OCI-M2 (cell line): ENCODE results near the gene LRMDA.
"Not testable (repeated sequence)": the region's sequence is repeated elsewhere in the genome, so short reads cannot be mapped to it uniquely, and the experiment has no call there.

Experiments used
- DNase-seq: peaks from one replicate; lab custom pipeline; 2025; ENCODE audit not compliant: unreplicated experiment; lab: John Stamatoyannopoulos, UW

LRMDA gene

GRCh38 chr10:76127984-76128589, 696.7 kb downstream of the LRMDA start:
- no peak for DNase-seq

- no peak for DNase-seq
Measured at GRCh38 chr10:76129213-76129612, 697.8 kb downstream of the LRMDA start.

GRCh38 chr10:76130892-76131291, 699.5 kb downstream of the LRMDA start:
- no peak for DNase-seq

DNA sequence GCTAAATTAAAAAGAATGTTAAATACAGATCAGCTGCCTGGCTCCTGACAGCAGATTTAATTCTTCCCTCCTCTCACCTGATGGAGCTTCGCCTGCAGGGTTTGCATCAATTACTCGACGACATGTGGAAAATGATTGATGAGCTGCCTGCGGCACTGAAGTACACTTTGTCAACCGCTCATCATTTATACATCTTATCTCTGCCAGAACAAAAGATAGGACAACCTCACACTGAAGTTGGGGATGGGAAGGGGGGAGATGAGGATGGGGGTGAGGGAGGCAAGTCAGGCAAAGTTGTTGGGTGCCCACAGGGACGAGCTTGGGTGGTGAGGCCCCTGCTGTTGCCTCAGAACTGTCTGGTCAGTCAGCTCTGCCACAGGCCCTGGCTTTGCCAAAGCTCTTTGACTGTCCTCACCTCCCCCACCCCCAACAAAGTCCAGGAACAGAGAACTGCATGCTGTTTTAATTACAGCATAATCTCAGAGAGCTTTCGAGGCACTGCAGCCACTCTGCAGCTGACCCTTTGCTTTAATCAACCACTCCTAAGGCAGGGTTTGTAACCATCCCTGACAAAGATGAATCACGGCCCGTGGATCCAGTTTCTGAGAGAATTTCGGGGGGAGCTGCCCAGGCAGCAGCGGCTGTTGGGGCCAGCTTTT, 702.3 kb downstream of the LRMDA start:
- DNase-seq: no peak

GRCh38 chr10:76136961-76137360, 705.5 kb downstream of the LRMDA start:
- no peak for DNase-seq

DNA sequence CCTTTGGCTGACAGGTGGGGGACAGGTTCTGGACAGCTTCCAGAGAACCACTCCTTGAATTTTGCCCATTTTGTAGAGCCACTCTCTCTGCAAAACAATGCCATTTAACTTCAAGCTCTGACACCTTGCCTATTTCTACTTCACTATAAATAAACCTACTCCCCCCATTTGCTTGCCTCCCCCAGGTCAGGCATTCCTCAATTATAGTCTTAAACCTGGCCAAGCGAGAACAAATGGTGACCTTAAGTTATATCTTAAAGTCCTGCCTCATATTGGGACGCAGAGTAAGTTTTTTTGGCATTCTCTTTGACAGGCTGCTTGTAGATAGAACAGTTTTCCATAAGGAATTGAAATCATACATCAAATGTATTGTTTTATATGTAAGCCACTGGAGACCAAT, 706.9 kb downstream of the LRMDA start:
- no peak for DNase-seq

DNA sequence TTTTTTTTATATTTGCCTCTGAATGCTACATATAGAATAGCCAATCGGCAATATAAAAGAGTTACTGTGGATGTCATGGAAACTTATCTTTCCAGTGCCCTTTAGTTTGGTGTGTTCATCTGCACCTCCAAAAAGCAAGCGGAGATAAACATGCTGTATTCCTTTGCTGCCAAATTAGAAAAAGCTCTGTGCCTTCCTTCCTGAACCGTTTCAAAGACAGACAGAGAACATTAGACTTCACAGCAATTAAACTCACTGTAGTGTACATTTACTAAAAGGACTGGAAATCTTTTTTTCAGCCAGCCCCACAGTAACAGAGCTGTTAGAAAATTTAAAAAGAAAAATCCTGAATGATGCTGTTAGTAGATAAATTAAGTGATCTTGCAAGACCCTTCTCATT, 707.5 kb downstream of the LRMDA start:
- no peak for DNase-seq

GRCh38 chr10:76139431-76139830, 708.0 kb downstream of the LRMDA start:
- no peak for DNase-seq

GRCh38 chr10:76141376-76141775, 710.0 kb downstream of the LRMDA start:
- DNase-seq: no peak

DNA sequence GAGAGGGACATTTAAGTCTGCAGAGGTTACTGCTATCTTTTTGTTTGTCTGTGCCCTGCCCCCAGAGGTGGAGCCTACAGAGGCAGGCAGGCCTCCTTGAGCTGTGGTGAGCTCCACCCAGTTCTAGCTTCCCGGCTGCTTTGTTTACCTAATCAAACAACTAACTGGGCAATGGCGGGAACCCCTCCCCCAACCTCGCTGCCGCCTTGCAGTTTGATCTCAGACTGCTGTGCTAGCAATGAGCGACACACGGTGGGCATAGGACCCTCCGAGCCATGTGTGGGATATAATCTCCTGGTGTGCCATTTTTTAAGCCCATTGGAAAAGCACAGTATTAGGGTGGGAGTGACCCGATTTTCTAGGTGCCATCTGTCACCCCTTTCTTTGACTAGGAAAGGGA, 716.8 kb downstream of the LRMDA start:
- not testable (repeated sequence) for DNase-seq

GRCh38 chr10:76149182-76149581, 717.8 kb downstream of the LRMDA start:
- DNase-seq: no peak

DNA sequence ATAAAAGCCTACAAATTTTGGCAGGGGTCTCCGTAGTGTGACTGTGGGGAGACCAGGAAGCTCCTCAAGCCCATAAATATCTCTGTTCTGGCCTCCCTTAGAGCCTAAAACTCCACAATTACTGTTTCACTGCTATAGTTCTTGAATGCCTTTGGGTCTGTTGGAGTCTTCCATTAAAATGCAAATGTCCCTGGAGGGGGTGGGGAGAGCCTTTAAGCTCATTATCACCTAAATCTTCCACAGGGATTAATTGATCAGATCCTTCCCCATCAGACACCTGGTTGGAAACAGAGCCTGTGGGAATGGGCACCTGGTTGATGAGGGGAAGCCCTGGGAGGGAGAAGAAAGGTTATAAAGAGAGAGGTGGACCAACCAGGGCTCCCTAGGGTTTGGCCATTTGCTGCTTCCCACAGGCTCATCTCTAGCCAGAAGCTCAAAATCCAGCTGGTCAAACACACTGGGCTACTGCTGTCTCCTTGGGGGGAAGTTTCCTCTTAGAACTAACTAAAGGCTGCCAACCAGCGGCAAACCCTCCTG, 718.2 kb downstream of the LRMDA start:
- DNase-seq: no peak

DNA sequence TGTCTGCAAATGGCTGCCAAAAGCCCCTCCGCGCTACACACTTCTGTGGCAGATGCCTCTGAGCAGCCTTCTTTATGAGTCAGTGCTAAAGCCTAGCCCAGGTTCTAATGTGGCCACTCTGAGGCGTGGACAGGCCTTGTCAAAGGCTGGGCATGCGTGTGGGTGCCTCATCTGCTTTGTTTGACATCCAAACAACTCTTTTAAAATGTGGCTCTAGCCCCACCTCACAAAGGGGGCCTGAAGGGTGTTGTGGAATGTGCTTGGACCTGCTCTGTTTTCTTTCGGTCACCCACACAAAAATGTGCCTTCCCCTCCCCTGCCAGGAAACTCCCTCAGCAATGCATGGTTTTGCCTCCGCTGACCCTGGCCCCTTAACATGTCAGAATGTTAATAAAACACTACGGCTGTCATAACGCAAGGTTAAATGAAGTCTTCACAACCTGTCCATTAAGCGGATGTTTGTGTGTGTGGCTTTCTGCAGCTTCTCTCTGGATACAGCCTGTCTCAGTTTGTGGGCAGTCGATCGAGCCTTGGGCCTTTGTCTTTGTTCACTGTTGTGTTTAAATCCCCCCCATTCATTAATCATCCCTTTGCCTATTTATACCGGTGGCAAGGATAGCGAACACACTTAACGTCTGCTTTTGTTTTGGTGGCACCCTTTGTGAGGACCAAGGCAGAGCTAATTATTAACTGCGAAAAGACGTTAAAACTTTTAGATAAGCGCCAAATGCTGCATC, 718.9 kb downstream of the LRMDA start:
- no peak for DNase-seq

- no peak for DNase-seq
Measured at GRCh38 chr10:76150876-76151288, 719.5 kb downstream of the LRMDA start.

- no peak for DNase-seq
Measured at GRCh38 chr10:76152186-76152585, 720.8 kb downstream of the LRMDA start.

DNA sequence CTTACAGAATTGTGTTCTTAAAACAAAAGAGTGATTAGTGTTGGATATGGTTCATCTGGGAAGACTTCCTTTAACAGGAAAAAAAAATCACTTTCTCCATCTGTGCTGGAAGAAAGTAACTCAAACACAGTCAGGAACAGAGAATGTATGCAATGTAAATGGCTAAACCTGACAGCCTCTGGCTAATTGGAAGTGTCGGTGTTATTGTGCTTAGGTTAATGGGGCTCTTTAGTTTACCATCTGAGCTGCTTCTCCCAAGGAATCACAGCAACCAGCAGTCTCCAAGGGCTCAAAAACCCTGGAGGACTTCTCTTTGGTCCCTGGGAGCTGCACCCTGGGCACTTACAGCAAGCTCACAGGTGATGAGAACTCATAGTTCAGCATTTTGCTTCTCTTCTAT, 724.5 kb downstream of the LRMDA start:
- DNase-seq: no peak

- DNase-seq: no peak
Measured at GRCh38 chr10:76160446-76161300, 729.2 kb downstream of the LRMDA start.

GRCh38 chr10:76161301-76161582, 729.8 kb downstream of the LRMDA start:
- DNase-seq: no peak

DNA sequence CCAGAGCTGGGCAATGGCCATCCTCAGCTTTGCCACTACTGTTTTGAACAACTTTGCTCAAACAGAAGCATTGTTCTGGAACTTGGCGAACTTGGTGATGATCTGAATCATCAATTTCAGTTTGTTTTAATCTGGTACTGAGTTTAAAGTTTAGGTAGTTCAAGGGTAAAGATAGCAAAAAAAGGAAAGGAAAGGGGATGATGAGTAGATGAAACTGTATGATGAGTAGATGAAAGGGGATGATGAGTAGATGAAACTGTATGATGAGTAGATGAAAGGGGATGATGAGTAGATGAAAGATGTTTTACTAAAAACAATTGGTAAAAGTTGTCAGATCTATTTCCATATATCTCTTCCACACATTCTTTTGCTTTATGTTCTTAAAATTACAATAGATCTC, 737.0 kb downstream of the LRMDA start:
- DNase-seq: no peak

- DNase-seq: no peak
Measured at GRCh38 chr10:76169246-76169645, 737.8 kb downstream of the LRMDA start.

GRCh38 chr10:76172020-76172419, 740.6 kb downstream of the LRMDA start:
- no peak for DNase-seq
